Upper lobe of left lung (tissue), 6 donors: Measurements from ENCODE around the gene KRTAP5-1. TPM values are rescaled to one million over a fixed set of nuclear protein-coding genes. Genes with fewer than 3 reads are reported as not detected.

ENCODE experiments used
- ATAC-seq, 2 donors: fragments of 200-7000 bp; cut with Tn5 transposase; one replicate each; pipeline ENCODE4 v1.9.1; 2022; ENCODE audit warnings: mild to moderate bottlenecking in 2 of 2, moderate library complexity in 2 of 2; ENCODE audit not compliant: low FRiP score in 2 of 2
- DNase-seq, 2 donors: peaks; one replicate each; pipeline ENCODE4 v3.0.0-alpha.2; 2019 to 2020
- H3K27ac ChIP-seq, 4 donors: fragments of 200-600 bp; sonication (generic); one replicate each; pipeline ENCODE4 v1.5.1; 2016 to 2019
- H3K27me3 ChIP-seq, 4 donors: fragments of 200-600 bp; sonication (generic); one replicate each; pipeline ENCODE4 v1.5.1; 2017 to 2019
- H3K36me3 ChIP-seq, 4 donors: fragments of 200-600 bp; sonication (generic); one replicate each; pipeline ENCODE4 v1.5.1; 2016 to 2019
- H3K4me1 ChIP-seq, 4 donors: fragments of 200-600 bp; sonication (generic); one replicate each; pipeline ENCODE4 v1.5.1; 2018 to 2019
- H3K4me3 ChIP-seq, 4 donors: fragments of 200-600 bp; sonication (generic); one replicate each; pipeline ENCODE4 v1.5.1; 2017 to 2019; ENCODE audit warnings: mild to moderate bottlenecking in 2 of 4, moderate library complexity in 1 of 4
- H3K9me3 ChIP-seq, 4 donors: fragments of 200-600 bp; sonication (generic); one replicate each; pipeline ENCODE4 v1.5.1; 2018 to 2019
- CTCF ChIP-seq, 6 experiments: fragments of 450-650 bp in 4 of 6; fragments of 200-600 bp in 2 of 6; sonication (generic) in 2 of 6; IDR thresholded peaks; one replicate each; pipeline ENCODE4 v1.5.1; 2016 to 2019; ENCODE audit warnings: antibody characterized with exemption in 6 of 6
- EP300 ChIP-seq, 4 donors: sonication (generic); formaldehyde crosslinking; IDR thresholded peaks; one replicate each; pipeline ENCODE4 v1.5.1; 2017; ENCODE audit warnings: antibody characterized with exemption in 4 of 4, control low read depth in 2 of 4
- POLR2A ChIP-seq, 4 donors: fragments of 450-650 bp; IDR thresholded peaks; one replicate each; pipeline ENCODE4 v1.5.1; 2016 to 2017; ENCODE audit warnings: antibody characterized with exemption in 4 of 4, mild to moderate bottlenecking in 2 of 4
- POLR2AphosphoS5 ChIP-seq, 2 donors: sonication (generic); formaldehyde crosslinking; IDR thresholded peaks; one replicate each; pipeline ENCODE4 v1.5.1; 2017; ENCODE audit warnings: antibody characterized with exemption in 2 of 2
- WGBS, 2 donors: methylation state at CpG; one replicate each; pipeline ENCODE4 v1.1.5; 2017 to 2018; 5-methylcytosine and 5-hydroxymethylcytosine counted together
- total RNA-seq, 6 donors: library from RNA; depleted of rRNA in 4 of 6; stranded (reverse); fragments of >200 nt in 4 of 6; gene quantifications; one replicate each; pipeline versions ENCODE4 v1.1.0 to v1.2.1, GENCODE V29; 2016 to 2021
- donor health status: DM: no; HTN: no; CAD: no; lungs with moderate emphysema.
- donor health status: DM: no; HTN: yes; CAD: no; lungs with severe emphysema.

KRTAP5-1 gene
- total RNA-seq, 6 donors from 2014 or later: not detected

GRCh38 chr11:1563697-1564534 is 21.2 kb downstream of the KRTAP5-1 start:
- Histone ChIP-seq H3K9me3 (no peaks in the 10 kb centered on the region), H3K27ac (no peak overlapping the region), H3K4me1 (peaks cover 9 to 22% (median 16%) of the 10 kb centered on the region in 4 donors), H3K36me3 (peaks cover 0 to 50% (median 12%) of the 10 kb centered on the region in 4 donors), H3K27me3 (no peaks in the 10 kb centered on the region), H3K4me3 (no peak overlapping the region)
- WGBS, 2 donors: 81 to 90% methylated on average over 11 to 28 of the region's 29 CpGs
- DNase-seq (peak in 1 of 2 donors; percentile 67), ATAC-seq (no peak)
- TF ChIP-seq POLR2AphosphoS5 (IDR thresholded peaks at IDR 0.05) (no peak), EP300 (IDR thresholded peaks at IDR 0.05) (no peak), POLR2A (IDR thresholded peaks at IDR 0.05) (no peak)

DNA sequence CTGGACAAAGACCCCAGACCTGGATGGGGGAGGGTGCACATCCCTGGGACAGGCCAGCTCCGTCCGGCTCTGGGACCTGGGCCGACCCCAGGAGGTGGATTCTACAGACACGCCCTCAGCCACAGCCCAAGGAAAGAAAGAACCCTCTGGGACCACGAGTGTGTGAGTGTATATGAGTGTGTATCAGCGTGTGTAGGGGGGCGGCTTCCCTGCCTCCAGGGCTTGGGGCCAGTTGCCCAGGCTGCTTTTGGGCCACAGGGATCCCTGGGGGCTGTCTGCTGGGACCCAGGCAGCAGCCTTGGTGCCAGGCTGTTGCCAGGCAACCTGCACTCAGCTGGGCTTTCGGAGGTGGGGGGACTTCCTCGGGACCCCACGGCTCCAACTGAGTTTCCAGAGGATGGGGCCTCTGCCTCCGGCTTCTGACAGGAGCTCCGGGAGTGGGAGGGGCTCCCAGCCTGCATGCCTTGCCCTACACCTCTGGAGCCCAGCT is 21.9 kb downstream of the KRTAP5-1 start:
- WGBS, 2 donors: 82 to 83% methylated on average over 4 to 12 of the region's 12 CpGs
- Histone ChIP-seq H3K9me3 (no peaks in the 10 kb centered on the region), H3K36me3 (peaks cover 0 to 50% (median 12%) of the 10 kb centered on the region in 4 donors), H3K4me1 (peaks cover 16 to 26% (median 21%) of the 10 kb centered on the region in 4 donors), H3K27me3 (no peaks in the 10 kb centered on the region), H3K4me3 (no peak overlapping the region), H3K27ac (no peak overlapping the region)
- no peak for ATAC-seq
- peak in 1 of 2 donors; percentile 49 for DNase-seq
- TF ChIP-seq EP300 (IDR thresholded peaks at IDR 0.05): no peak
- no peak for TF ChIP-seq POLR2AphosphoS5 (IDR thresholded peaks at IDR 0.05)
- no peak for TF ChIP-seq POLR2A (IDR thresholded peaks at IDR 0.05)
- TF ChIP-seq CTCF (IDR thresholded peaks at IDR 0.05): no peak

GRCh38 chr11:1562469-1563148 is 22.5 kb downstream of the KRTAP5-1 start:
- no peaks in the 10 kb centered on the region for H3K27me3 ChIP-seq
- H3K4me1 ChIP-seq: peaks cover 20 to 32% (median 27%) of the 10 kb centered on the region in 4 donors
- H3K9me3 ChIP-seq: no peaks in the 10 kb centered on the region
- no peak for ATAC-seq
- peaks cover 0 to 52% (median 14%) of the 10 kb centered on the region in 4 donors for H3K36me3 ChIP-seq
- TF ChIP-seq EP300 (IDR thresholded peaks at IDR 0.05) (no peak), POLR2AphosphoS5 (IDR thresholded peaks at IDR 0.05) (no peak), POLR2A (IDR thresholded peaks at IDR 0.05) (no peak), CTCF (IDR thresholded peaks at IDR 0.05) (no peak)
- peak in 1 of 2 donors; percentile 54 for DNase-seq
- 94% methylated on average over 8 to 14 of the region's 14 CpGs for WGBS, 2 donors
- no peak overlapping the region for H3K27ac ChIP-seq
- H3K4me3 ChIP-seq: no peak overlapping the region

DNA sequence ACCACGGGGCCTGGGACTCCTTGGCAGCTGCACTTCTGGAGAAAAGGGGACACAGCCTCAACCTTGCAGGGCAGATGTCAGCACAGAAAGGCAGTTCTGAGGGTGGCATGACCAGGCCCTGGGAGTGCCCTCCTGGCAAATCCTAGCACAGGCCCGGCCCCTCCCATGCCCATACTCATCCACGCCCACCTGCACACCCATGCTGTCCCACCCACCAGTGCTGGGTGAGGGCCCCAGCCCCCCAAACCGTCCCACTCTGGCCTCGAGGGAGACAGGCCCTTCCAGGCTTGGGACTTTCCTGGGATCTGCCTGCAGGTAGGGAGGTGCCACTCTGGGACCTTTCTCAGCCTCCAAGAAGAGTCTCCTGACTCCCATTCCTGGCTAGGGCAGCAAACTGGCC is 23.1 kb downstream of the KRTAP5-1 start:
- H3K27ac ChIP-seq: no peak overlapping the region
- no peaks in the 10 kb centered on the region for H3K9me3 ChIP-seq
- ATAC-seq (no peak), DNase-seq (peak in 1 of 2 donors; percentile 52)
- no peak overlapping the region for H3K4me3 ChIP-seq
- H3K27me3 ChIP-seq: no peaks in the 10 kb centered on the region
- 86 to 90% methylated on average over 3 to 5 of the region's 5 CpGs for WGBS, 2 donors
- H3K36me3 ChIP-seq: peaks cover 0 to 58% (median 19%) of the 10 kb centered on the region in 4 donors
- TF ChIP-seq POLR2AphosphoS5 (IDR thresholded peaks at IDR 0.05): no peak
- no peak for TF ChIP-seq EP300 (IDR thresholded peaks at IDR 0.05)
- H3K4me1 ChIP-seq: peaks cover 23 to 36% (median 29%) of the 10 kb centered on the region in 4 donors

- no peak overlapping the region for H3K4me3 ChIP-seq
- ATAC-seq (no peak), DNase-seq (peak in 1 of 2 donors; percentile 66)
- peaks cover 0 to 58% (median 19%) of the 10 kb centered on the region in 4 donors for H3K36me3 ChIP-seq
- H3K27me3 ChIP-seq: no peaks in the 10 kb centered on the region
- H3K27ac ChIP-seq: no peak overlapping the region
- H3K4me1 ChIP-seq: peaks cover 23 to 36% (median 29%) of the 10 kb centered on the region in 4 donors
- 86 to 98% methylated on average over 6 to 17 of the region's 17 CpGs for WGBS, 2 donors
- no peak for TF ChIP-seq POLR2AphosphoS5 (IDR thresholded peaks at IDR 0.05)
- TF ChIP-seq EP300 (IDR thresholded peaks at IDR 0.05): no peak
- no peak for TF ChIP-seq CTCF (IDR thresholded peaks at IDR 0.05)
- no peak for TF ChIP-seq POLR2A (IDR thresholded peaks at IDR 0.05)
- no peaks in the 10 kb centered on the region for H3K9me3 ChIP-seq
Measured at GRCh38 chr11:1561266-1561665, 23.8 kb downstream of the KRTAP5-1 start.
